ENCODE results near the gene STRADA. TPM values are rescaled to one million over a fixed set of nuclear protein-coding genes. Genes with fewer than 3 reads are reported as not detected.
A peak's percentile ranks its signal among the peaks of the same experiment; 100 is the strongest.

Gene STRADA
- total and polyA plus RNA-seq, 2 experiments from 2014 or later = 18.0 to 28.8 TPM

DNA sequence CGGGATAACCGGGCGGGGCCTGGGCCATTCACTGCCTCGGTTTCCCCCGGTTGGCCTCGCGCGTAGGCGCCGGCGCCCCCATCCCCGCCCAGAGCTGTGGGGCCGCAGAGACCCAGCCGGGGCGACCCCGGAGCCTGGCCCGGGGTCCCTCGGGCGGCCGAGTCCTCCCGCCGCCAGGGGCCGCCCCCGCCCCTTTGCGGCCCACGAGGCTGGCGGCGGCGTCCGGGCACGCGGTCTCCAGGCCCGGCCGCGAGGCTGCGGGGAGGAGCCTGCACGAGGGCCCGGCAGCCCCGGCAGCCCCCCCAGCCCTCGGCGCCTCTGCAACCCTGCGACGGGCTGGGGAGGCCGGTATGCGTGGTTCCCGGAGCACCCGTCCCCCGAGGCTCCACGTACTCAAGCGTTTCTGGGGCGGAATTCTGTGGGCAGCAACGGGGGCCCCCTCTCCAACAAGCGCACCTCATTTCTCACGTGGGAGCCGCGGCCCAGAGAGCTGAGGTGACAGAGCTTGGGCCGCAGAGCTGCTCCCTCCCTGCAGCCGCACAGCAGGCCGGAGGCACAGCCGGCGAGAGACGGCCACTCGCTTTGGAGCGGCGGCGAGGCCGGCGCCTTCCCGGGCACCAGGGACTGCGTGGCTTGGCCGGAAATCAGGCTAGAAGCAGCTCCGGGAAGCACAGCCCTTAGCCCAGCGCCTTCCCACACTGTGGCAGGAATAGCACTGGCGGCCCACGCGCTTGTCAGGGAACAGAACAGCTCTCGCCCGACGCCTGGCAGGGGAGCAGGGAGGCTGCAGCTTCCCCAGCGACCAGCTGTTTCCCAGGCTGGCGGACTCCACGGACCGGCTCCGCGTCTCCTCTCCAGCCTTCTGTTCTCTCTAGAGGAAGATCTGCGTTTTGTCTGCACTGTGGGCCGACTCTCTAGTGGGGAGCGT, 40.8 kb downstream of the STRADA start:
- peaks cover 32% of the 10 kb centered on the region for H3K4me1 ChIP-seq (ENCODE audit: insufficient read depth)
- Mint-ChIP-seq H3K9me3 (no peaks in the 10 kb centered on the region; the same call in 2 of the 3 replicates), H3K4me1 (peaks cover 47% of the 10 kb centered on the region), H3K27me3 (ENCODE audit: insufficient read depth, low read depth, poor library complexity) (peaks cover 21% of the 10 kb centered on the region), H3K36me3 (ENCODE audit: low read depth) (peaks cover 47% of the 10 kb centered on the region), H3K27ac (peak overlapping the region; percentile 65; the same call in 1 of the 2 replicates), H3K4me3 (peak overlapping the region; percentile 72)
- peak overlapping the region; percentile 88 for H3K4me2 ChIP-seq
- peak overlapping the region; percentile 80; the same call in 1 of the 2 replicates for H2AFZ ChIP-seq
- H3K79me2 ChIP-seq (replicated peaks; ENCODE audit: insufficient read depth) = peaks cover 6% of the 10 kb centered on the region; the same call in 1 of the 2 replicates
- H3K4me3 ChIP-seq = peak overlapping the region; percentile 81
- H3K27me3 ChIP-seq (ENCODE audit: insufficient read depth) = no peaks in the 10 kb centered on the region; the same call in 1 of the 2 replicates
- DNase-seq (ENCODE audit: low spot score) (peak; percentile 75), ATAC-seq (peak; percentile 12)
- H3K36me3 ChIP-seq (ENCODE audit: insufficient read depth) = no peaks in the 10 kb centered on the region
- no peaks in the 10 kb centered on the region for H3K9me2 ChIP-seq (ENCODE audit: insufficient read depth)
- peaks cover 15% of the 10 kb centered on the region for H3F3A ChIP-seq (replicated peaks; ENCODE audit: low read depth)
- no peak for TF ChIP-seq EZH2phosphoT487 (IDR thresholded peaks at IDR 0.05; ENCODE audit: unreplicated experiment)
- TF ChIP-seq, protein P1, sequence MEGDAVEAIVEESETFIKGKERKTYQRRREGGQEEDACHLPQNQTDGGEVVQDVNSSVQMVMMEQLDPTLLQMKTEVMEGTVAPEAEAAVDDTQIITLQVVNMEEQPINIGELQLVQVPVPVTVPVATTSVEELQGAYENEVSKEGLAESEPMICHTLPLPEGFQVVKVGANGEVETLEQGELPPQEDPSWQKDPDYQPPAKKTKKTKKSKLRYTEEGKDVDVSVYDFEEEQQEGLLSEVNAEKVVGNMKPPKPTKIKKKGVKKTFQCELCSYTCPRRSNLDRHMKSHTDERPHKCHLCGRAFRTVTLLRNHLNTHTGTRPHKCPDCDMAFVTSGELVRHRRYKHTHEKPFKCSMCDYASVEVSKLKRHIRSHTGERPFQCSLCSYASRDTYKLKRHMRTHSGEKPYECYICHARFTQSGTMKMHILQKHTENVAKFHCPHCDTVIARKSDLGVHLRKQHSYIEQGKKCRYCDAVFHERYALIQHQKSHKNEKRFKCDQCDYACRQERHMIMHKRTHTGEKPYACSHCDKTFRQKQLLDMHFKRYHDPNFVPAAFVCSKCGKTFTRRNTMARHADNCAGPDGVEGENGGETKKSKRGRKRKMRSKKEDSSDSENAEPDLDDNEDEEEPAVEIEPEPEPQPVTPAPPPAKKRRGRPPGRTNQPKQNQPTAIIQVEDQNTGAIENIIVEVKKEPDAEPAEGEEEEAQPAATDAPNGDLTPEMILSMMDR (conservative IDR thresholded peaks at IDR 0.05; ENCODE audit: low read depth in 2 of 2) = peak in 1 of 2 experiments; percentile 51; a peak in 2 of 4 replicates
- peak overlapping the region; percentile 79; the same call in 1 of the 2 replicates for H3K27ac ChIP-seq (ENCODE audit: low read depth)
- H4K20me1 ChIP-seq (replicated peaks; ENCODE audit: insufficient read depth) = no peaks in the 10 kb centered on the region

DNA sequence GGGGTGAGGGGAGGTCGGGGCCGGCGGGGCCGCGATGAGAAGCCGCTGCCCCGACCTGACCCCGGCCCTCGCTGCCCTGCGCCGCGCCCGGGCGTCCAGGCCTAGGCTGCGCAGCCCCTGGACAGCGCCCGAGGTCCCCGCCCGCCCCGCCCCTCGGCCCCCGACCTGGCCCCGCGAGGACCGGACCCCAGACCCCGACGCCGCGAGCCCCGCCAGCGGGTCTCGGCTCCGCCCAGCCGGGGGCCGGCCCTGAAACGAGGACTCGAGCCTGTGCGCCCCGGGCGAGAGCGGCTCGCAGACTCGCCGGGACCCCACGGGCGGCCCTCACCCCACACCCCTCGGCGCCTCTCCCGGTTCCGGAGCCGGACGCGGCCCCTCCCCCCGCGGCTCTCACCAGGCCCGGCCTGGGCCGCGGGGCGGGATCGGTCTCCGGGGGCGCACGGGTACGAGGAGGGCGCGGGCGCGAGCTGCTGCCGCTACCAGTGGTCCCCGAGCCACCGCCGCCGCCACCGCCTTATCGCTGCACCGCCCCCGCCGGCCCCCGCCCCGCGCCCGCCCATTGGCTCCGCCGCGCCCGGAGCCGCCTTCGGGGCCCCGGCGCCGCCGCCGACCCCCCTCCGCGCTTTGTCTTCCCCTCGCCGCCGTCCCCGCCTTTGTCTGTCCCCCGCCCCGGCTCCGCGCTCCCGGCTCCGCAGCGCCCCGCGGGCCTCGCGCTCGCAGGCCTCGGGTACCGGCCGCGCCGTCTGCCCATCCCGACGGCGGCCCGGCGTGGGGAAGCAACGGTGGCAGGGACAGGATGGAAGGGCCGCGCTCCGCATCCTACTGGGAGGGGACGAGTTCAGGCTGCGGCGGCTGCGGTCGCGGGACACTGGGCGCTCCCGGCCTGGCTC, 41.7 kb downstream of the STRADA start, which contains the start of gene LIMD2:
TSS of gene LIMD2 (minus strand) at position 488 of the 890 bp plus-strand sequence. CDS start 827 bp downstream, outside the sequence.
- peaks cover 42% of the 10 kb centered on the region for H3K36me3 Mint-ChIP-seq (ENCODE audit: low read depth)
- DNase-seq (ENCODE audit: low spot score) (peak; percentile 72), ATAC-seq (peak; percentile 10)
- H3K4me3 Mint-ChIP-seq = peak within 1 kb of the TSS; percentile 76
- peaks cover 16% of the 10 kb centered on the region for H3K27me3 Mint-ChIP-seq (ENCODE audit: insufficient read depth, low read depth, poor library complexity)
- no peaks in the 10 kb centered on the region; the same call in 2 of the 3 replicates for H3K9me3 Mint-ChIP-seq
- H3K36me3 ChIP-seq (ENCODE audit: insufficient read depth) = no peaks in the 10 kb centered on the region
- peak within 1 kb of the TSS; percentile 81 for H3K4me3 ChIP-seq
- peak within 1 kb of the TSS; percentile 95 for H3K4me2 ChIP-seq
- H4K20me1 ChIP-seq (replicated peaks; ENCODE audit: insufficient read depth) = no peaks in the 10 kb centered on the region
- peak within 1 kb of the TSS; percentile 79; the same call in 1 of the 2 replicates for H3K27ac ChIP-seq (ENCODE audit: low read depth)
- peaks cover 17% of the 10 kb centered on the region for H3F3A ChIP-seq (replicated peaks; ENCODE audit: low read depth)
- H3K79me2 ChIP-seq (replicated peaks; ENCODE audit: insufficient read depth) = peaks cover 6% of the 10 kb centered on the region; the same call in 1 of the 2 replicates
- TF ChIP-seq, protein P2, sequence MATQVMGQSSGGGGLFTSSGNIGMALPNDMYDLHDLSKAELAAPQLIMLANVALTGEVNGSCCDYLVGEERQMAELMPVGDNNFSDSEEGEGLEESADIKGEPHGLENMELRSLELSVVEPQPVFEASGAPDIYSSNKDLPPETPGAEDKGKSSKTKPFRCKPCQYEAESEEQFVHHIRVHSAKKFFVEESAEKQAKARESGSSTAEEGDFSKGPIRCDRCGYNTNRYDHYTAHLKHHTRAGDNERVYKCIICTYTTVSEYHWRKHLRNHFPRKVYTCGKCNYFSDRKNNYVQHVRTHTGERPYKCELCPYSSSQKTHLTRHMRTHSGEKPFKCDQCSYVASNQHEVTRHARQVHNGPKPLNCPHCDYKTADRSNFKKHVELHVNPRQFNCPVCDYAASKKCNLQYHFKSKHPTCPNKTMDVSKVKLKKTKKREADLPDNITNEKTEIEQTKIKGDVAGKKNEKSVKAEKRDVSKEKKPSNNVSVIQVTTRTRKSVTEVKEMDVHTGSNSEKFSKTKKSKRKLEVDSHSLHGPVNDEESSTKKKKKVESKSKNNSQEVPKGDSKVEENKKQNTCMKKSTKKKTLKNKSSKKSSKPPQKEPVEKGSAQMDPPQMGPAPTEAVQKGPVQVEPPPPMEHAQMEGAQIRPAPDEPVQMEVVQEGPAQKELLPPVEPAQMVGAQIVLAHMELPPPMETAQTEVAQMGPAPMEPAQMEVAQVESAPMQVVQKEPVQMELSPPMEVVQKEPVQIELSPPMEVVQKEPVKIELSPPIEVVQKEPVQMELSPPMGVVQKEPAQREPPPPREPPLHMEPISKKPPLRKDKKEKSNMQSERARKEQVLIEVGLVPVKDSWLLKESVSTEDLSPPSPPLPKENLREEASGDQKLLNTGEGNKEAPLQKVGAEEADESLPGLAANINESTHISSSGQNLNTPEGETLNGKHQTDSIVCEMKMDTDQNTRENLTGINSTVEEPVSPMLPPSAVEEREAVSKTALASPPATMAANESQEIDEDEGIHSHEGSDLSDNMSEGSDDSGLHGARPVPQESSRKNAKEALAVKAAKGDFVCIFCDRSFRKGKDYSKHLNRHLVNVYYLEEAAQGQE (IDR thresholded peaks at IDR 0.05; ENCODE audit: unreplicated experiment) = peak; percentile 55
- TF ChIP-seq POLR2AphosphoS5 (IDR thresholded peaks at IDR 0.05; ENCODE audit: low read depth) = no peak; the same call in none of the 2 replicates
- no peaks in the 10 kb centered on the region for H3K9me2 ChIP-seq (ENCODE audit: insufficient read depth)
- no peaks in the 10 kb centered on the region; the same call in 1 of the 2 replicates for H3K27me3 ChIP-seq (ENCODE audit: insufficient read depth)
- H3K4me1 ChIP-seq (ENCODE audit: insufficient read depth) = peaks cover 32% of the 10 kb centered on the region
- H3K27ac Mint-ChIP-seq = peak within 1 kb of the TSS; percentile 65; the same call in 1 of the 2 replicates
- H2AFZ ChIP-seq = peak within 1 kb of the TSS; percentile 80
- peaks cover 53% of the 10 kb centered on the region for H3K4me1 Mint-ChIP-seq
